ENCODE measurements around the gene LRP2.

Gene LRP2

DNA sequence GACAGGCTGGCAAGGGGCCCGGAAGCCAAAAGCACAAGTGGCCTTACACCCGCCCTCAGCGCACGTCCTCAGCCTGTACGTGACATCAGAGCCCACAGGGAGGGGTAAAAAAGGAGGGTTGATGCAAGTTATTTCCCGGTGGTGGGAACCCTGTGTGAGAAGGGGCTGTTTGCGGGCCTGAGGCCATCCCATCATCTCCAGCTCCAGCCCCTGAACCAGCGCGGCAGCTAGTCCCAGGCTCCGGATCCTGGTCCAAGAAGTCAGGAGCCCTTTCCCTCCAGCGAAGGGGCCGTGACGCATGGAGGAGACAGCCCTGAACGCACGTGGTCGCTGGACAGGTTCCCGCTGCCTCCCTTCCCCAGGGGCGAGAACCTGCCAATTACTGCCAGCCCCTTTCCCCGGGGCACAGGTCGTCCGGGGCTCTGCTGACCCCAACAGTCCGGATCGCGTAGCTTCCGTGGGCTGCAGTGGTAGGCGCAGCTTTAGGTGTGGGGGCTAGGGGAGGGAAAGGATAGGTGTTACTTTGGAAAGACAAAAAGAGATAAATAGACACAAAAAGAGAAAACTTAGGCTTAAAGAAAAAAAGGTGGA is 1.3 kb upstream of the LRP2 start:
- Histone ChIP-seq H2AFZ (ENCODE audit: low read depth) (peak overlapping the region; percentile 96), H3K4me2 (peak overlapping the region; percentile 99), H3K79me2 (ENCODE audit: insufficient read depth, low read depth) (no peaks in the 10 kb centered on the region), H4K20me1 (ENCODE audit: insufficient read depth) (no peaks in the 10 kb centered on the region), H3K27ac (no peak overlapping the region), H3K4me3 (IDR thresholded peaks at IDR 0.05; ENCODE audit: insufficient read depth, low read depth, low read length) (peak overlapping the region; percentile 82), H3K9ac (peak overlapping the region; percentile 63), H3K36me3 (ENCODE audit: insufficient read depth) (no peaks in the 10 kb centered on the region), H3K4me1 (ENCODE audit: low read depth, poor library complexity, severe bottlenecking) (peaks cover 14% of the 10 kb centered on the region), H3K27me3 (ENCODE audit: insufficient read depth, low read depth) (peaks cover 15% of the 10 kb centered on the region; the same call in 1 of the 2 replicates)
- TF ChIP-seq, protein P1, sequence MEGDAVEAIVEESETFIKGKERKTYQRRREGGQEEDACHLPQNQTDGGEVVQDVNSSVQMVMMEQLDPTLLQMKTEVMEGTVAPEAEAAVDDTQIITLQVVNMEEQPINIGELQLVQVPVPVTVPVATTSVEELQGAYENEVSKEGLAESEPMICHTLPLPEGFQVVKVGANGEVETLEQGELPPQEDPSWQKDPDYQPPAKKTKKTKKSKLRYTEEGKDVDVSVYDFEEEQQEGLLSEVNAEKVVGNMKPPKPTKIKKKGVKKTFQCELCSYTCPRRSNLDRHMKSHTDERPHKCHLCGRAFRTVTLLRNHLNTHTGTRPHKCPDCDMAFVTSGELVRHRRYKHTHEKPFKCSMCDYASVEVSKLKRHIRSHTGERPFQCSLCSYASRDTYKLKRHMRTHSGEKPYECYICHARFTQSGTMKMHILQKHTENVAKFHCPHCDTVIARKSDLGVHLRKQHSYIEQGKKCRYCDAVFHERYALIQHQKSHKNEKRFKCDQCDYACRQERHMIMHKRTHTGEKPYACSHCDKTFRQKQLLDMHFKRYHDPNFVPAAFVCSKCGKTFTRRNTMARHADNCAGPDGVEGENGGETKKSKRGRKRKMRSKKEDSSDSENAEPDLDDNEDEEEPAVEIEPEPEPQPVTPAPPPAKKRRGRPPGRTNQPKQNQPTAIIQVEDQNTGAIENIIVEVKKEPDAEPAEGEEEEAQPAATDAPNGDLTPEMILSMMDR (conservative IDR thresholded peaks at IDR 0.05; ENCODE audit: low read depth, low read length) = no peak

DNA sequence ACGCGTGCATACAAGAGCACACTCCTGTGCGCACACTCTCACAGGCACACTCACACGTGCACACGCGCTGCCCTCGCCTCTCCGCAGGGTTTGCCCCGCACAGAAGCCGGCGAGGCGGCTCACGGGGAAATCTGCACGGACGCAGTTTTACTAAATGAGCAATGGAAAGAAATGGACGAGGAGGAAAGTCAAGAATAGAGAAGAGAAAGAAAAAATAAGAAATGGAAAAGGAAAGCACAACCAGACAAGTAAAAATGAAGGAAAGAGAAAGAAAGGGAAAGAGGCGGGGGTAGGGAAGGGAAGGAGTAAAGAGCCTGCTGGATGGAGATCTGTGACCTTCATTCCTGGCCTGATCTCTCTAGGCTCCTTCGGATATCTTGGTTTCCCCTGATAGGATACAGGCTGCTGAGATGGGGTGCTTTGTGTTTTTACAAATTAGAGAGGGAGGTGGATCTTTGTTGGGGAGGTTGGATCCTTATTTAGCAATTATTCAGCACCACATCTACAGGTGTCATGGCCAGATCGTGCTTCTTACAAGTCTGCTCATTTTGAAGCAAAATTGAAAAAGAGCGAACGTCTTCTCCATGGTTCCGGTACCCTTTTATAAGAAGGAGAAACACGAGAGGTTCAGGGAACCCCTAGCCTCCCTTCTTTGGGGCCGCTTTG is 693 bp upstream of the LRP2 start:
- peaks cover 15% of the 10 kb centered on the region; the same call in 1 of the 2 replicates for H3K27me3 ChIP-seq (ENCODE audit: insufficient read depth, low read depth)
- peaks cover 14% of the 10 kb centered on the region for H3K4me1 ChIP-seq (ENCODE audit: low read depth, poor library complexity, severe bottlenecking)
- no peak overlapping the region for H3K27ac ChIP-seq
- H3K36me3 ChIP-seq (ENCODE audit: insufficient read depth) = no peaks in the 10 kb centered on the region
- H3K9ac ChIP-seq = peak overlapping the region; percentile 63; the same call in 1 of the 2 replicates
- H2AFZ ChIP-seq (ENCODE audit: low read depth) = peak overlapping the region; percentile 96
- H3K79me2 ChIP-seq (ENCODE audit: insufficient read depth, low read depth) = no peaks in the 10 kb centered on the region
- TF ChIP-seq, protein P1 (conservative IDR thresholded peaks at IDR 0.05; ENCODE audit: low read depth, low read length) = no peak
- no peaks in the 10 kb centered on the region for H4K20me1 ChIP-seq (ENCODE audit: insufficient read depth)
- peak overlapping the region; percentile 82 for H3K4me3 ChIP-seq (IDR thresholded peaks at IDR 0.05; ENCODE audit: insufficient read depth, low read depth, low read length)
- peak overlapping the region; percentile 99 for H3K4me2 ChIP-seq

DNA sequence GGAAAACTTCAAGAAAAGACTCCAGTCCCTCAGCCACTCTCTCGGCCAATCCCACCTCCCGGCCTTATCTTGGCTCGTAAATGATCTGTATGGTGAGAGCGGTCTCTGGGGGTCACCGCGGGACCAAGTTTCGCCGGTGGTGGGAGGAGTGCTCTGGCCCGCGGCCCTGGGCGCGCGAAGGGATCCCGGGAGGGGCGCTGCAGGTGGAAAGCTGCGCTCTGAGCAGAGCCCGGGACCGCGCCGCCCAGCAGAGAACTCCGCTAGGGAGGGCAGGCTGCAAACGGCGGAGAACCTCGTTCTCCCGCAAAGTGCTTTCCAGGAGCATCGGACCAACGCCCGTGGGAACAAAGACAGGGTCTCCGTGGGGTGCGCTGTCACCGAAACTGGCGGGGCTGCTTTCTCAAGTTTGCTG is 622 bp downstream of the LRP2 start:
- Histone ChIP-seq H3K4me1 (ENCODE audit: low read depth, poor library complexity, severe bottlenecking) (peaks cover 14% of the 10 kb centered on the region), H3K27ac (no peak overlapping the region), H3K79me2 (ENCODE audit: insufficient read depth, low read depth) (no peaks in the 10 kb centered on the region), H2AFZ (ENCODE audit: low read depth) (peak overlapping the region; percentile 96), H3K9ac (no peak overlapping the region), H3K4me3 (IDR thresholded peaks at IDR 0.05; ENCODE audit: insufficient read depth, low read depth, low read length) (no peak overlapping the region), H4K20me1 (ENCODE audit: insufficient read depth) (no peaks in the 10 kb centered on the region), H3K27me3 (ENCODE audit: insufficient read depth, low read depth) (peaks cover 15% of the 10 kb centered on the region; the same call in 1 of the 2 replicates), H3K4me2 (peak overlapping the region; percentile 99), H3K36me3 (ENCODE audit: insufficient read depth) (no peaks in the 10 kb centered on the region)
- TF ChIP-seq, protein P1 (conservative IDR thresholded peaks at IDR 0.05; ENCODE audit: low read depth, low read length) = no peak

GRCh38 chr2:169360984-169361705 is 1.2 kb downstream of the LRP2 start:
- peak overlapping the region; percentile 96; the same call in 1 of the 2 replicates for H2AFZ ChIP-seq (ENCODE audit: low read depth)
- H3K27ac ChIP-seq = no peak overlapping the region
- no peak overlapping the region for H3K4me3 ChIP-seq (IDR thresholded peaks at IDR 0.05; ENCODE audit: insufficient read depth, low read depth, low read length)
- H3K9ac ChIP-seq = no peak overlapping the region
- no peaks in the 10 kb centered on the region for H4K20me1 ChIP-seq (ENCODE audit: insufficient read depth)
- H3K4me1 ChIP-seq (ENCODE audit: low read depth, poor library complexity, severe bottlenecking) = peaks cover 14% of the 10 kb centered on the region
- TF ChIP-seq, protein P1 (conservative IDR thresholded peaks at IDR 0.05; ENCODE audit: low read depth, low read length) = no peak
- H3K4me2 ChIP-seq = peak overlapping the region; percentile 99; the same call in 1 of the 2 replicates
- peaks cover 15% of the 10 kb centered on the region; the same call in 1 of the 2 replicates for H3K27me3 ChIP-seq (ENCODE audit: insufficient read depth, low read depth)
- no peaks in the 10 kb centered on the region for H3K36me3 ChIP-seq (ENCODE audit: insufficient read depth)
- H3K79me2 ChIP-seq (ENCODE audit: insufficient read depth, low read depth) = no peaks in the 10 kb centered on the region
